HCT116 (cell line): Measurements from ENCODE around the gene IRAK2. TPM values are rescaled to one million over a fixed set of nuclear protein-coding genes. Genes with fewer than 3 reads are reported as not detected.

ENCODE experiments used
- ATAC-seq: fragments of 200-7000 bp; cut with Tn5 transposase; 2 replicates; pipeline ENCODE4 v1.9.1; 2020; ENCODE audit warnings: mild to moderate bottlenecking, moderate library complexity
- BruUV-seq: library from RNA; stranded (reverse); fragments of 400-500 nt; replicated peaks from 2 replicates; lab custom pipeline; 2021; lab: Mats Ljungman, UMichigan
- CTCF ChIA-PET: fragments of 300-600 bp; sonication (Branson Sonifier 250); formaldehyde crosslinking; loops from one replicate; lab custom pipeline; 2021; ENCODE audit warnings: antibody characterized with exemption; lab: Charles Lee
- POLR2A ChIA-PET: fragments of 300-600, 350-600 bp; sonication (Branson Sonifier 250); formaldehyde crosslinking; loops from one replicate; lab custom pipeline; 2021; ENCODE audit warnings: antibody characterized with exemption; lab: Charles Lee
- RAD21 ChIA-PET, 2 experiments: fragments of 300-600 bp; sonication (Branson Sonifier 250); formaldehyde crosslinking; loops; one replicate each; lab custom pipeline; 2023; ENCODE audit warnings: low total read pairs in 2 of 2; ENCODE audit not compliant: uncharacterized antibody in 2 of 2, unreplicated experiment in 2 of 2, low non-redundant PET in 1 of 2; lab: Charles Lee
- DNase-seq: peaks from one replicate; pipeline ENCODE4 v3.0.0-alpha.2; 2010; ENCODE audit warnings: low read depth, low spot score
- H2AFZ ChIP-seq: fragments of 200-600 bp; shearing (Covaris generic), sonication (generic); 2 replicates; pipeline ENCODE4 v1.6.1; 2017; ENCODE audit warnings: low read depth, mixed run types, mixed read lengths, antibody characterized with exemption, low read length; ENCODE audit not compliant: poor library complexity, severe bottlenecking
- H3K27ac ChIP-seq: 2 replicates; pipeline ENCODE4 v1.5.1; 2012; ENCODE audit warnings: low read depth, low read length
- H3K27me3 ChIP-seq: fragments of 200-600 bp; sonication (generic); 2 replicates; pipeline ENCODE4 v1.6.1; 2016; ENCODE audit warnings: mixed run types, low read length, mixed read lengths; ENCODE audit not compliant: insufficient read depth
- H3K36me3 ChIP-seq, 2 experiments: fragments of 200-500 bp in 1 of 2; fragments of 200-600 bp in 1 of 2; sonication (Bioruptor generic) in 1 of 2; sonication (generic) in 1 of 2; 2 replicates each; pipeline versions ENCODE4 v1.5.1 to v1.6.1; 2014 to 2016; ENCODE audit warnings: low read length in 2 of 2, inconsistent platforms in 1 of 2, mixed read lengths in 1 of 2, mixed run types in 1 of 2; ENCODE audit not compliant: insufficient read depth in 2 of 2, control insufficient read depth in 1 of 2
- H3K4me1 ChIP-seq, 2 experiments: fragments of 200-600 bp in 1 of 2; sonication (generic) in 1 of 2; 2 replicates each; pipeline versions ENCODE4 v1.5.1 to v1.6.1; 2012 to 2017; ENCODE audit warnings: low read length in 2 of 2, inconsistent platforms in 1 of 2, mild to moderate bottlenecking in 1 of 2, mixed read lengths in 1 of 2, mixed run types in 1 of 2, moderate library complexity in 1 of 2; ENCODE audit not compliant: insufficient read depth in 2 of 2, control insufficient read depth in 1 of 2
- H3K4me2 ChIP-seq: fragments of 200-600 bp; sonication (generic); 2 replicates; pipeline ENCODE4 v1.6.1; 2017; ENCODE audit warnings: mixed run types, low read length, mixed read lengths
- H3K4me3 ChIP-seq, 2 experiments: fragments of 200-600 bp in 1 of 2; sonication (generic) in 1 of 2; replicated peaks in 1 of 2; 2 replicates each; pipeline ENCODE4 v1.5.1; 2011 to 2016; ENCODE audit warnings: low read length in 2 of 2, control low read depth in 1 of 2, low read depth in 1 of 2, mild to moderate bottlenecking in 1 of 2, mixed read lengths in 1 of 2, mixed run types in 1 of 2
- H3K79me2 ChIP-seq: fragments of 200-600 bp; sonication (generic); 2 replicates; pipeline ENCODE4 v1.6.1; 2017; ENCODE audit warnings: mild to moderate bottlenecking, mixed run types, low read length, moderate library complexity, mixed read lengths; ENCODE audit not compliant: insufficient read depth
- H3K9ac ChIP-seq: fragments of 200-600 bp; sonication (generic); 2 replicates; pipeline ENCODE4 v1.6.1; 2016; ENCODE audit warnings: low read length, mixed read lengths
- H3K9me2 ChIP-seq: fragments of 200-600 bp; sonication (generic), shearing (Covaris generic); 2 replicates; pipeline ENCODE4 v1.6.1; 2017; ENCODE audit warnings: mixed run types, mild to moderate bottlenecking, moderate library complexity; ENCODE audit not compliant: insufficient read depth
- H3K9me3 ChIP-seq, 2 experiments: fragments of 200-500 bp in 1 of 2; fragments of 200-600 bp in 1 of 2; sonication (Bioruptor generic) in 1 of 2; sonication (generic) in 1 of 2; 2 replicates each; pipeline ENCODE4 v1.6.1; 2014 to 2017; ENCODE audit warnings: low read length in 2 of 2, mixed read lengths in 2 of 2, inconsistent platforms in 1 of 2, low read depth in 1 of 2, mild to moderate bottlenecking in 1 of 2, mixed run types in 1 of 2, moderate library complexity in 1 of 2; ENCODE audit not compliant: control insufficient read depth in 1 of 2, insufficient read depth in 1 of 2
- H4K20me1 ChIP-seq: fragments of 200-600 bp; sonication (generic), shearing (Covaris generic); 2 replicates; pipeline ENCODE4 v1.6.1; 2017; ENCODE audit warnings: mixed run types, mild to moderate bottlenecking, moderate library complexity; ENCODE audit not compliant: insufficient read depth
- ATF3 ChIP-seq: IDR thresholded peaks from 2 replicates; pipeline ENCODE4 v1.6.1; 2012
- CTCF ChIP-seq, 3 experiments: fragments of 200-600 bp in 1 of 3; sonication (generic) in 1 of 3; IDR thresholded peaks in 2 of 3; conservative IDR thresholded peaks in 1 of 3; 2 replicates each; pipeline ENCODE4 v1.5.1; 2012 to 2017; ENCODE audit warnings: low read depth in 2 of 3, low read length in 2 of 3, antibody characterized with exemption in 1 of 3, borderline replicate concordance in 1 of 3, control low read depth in 1 of 3, mild to moderate bottlenecking in 1 of 3, mixed read lengths in 1 of 3, mixed run types in 1 of 3, moderate library complexity in 1 of 3; ENCODE audit not compliant: insufficient read depth in 1 of 3
- EGR1 ChIP-seq: IDR thresholded peaks from 2 replicates; pipeline ENCODE4 v1.6.1; 2012; ENCODE audit warnings: low read depth
- EZH2 ChIP-seq: fragments of 200-600 bp; sonication (generic); IDR thresholded peaks from 2 replicates; pipeline ENCODE4 v1.6.1; 2017; ENCODE audit warnings: antibody characterized with exemption, mixed run types
- EZH2phosphoT487 ChIP-seq: fragments of 200-600 bp; IDR thresholded peaks from 2 replicates; pipeline ENCODE4 v1.6.1; 2018; ENCODE audit warnings: antibody characterized with exemption, borderline replicate concordance
- MAX ChIP-seq: IDR thresholded peaks from 2 replicates; pipeline ENCODE4 v1.6.1; 2012
- POLR2AphosphoS5 ChIP-seq: IDR thresholded peaks from 2 replicates; pipeline ENCODE4 v1.6.1; 2011; ENCODE audit warnings: mild to moderate bottlenecking, low read depth, low read length, moderate library complexity
- RAD21 ChIP-seq: IDR thresholded peaks from 2 replicates; pipeline ENCODE4 v1.6.1; 2012; ENCODE audit warnings: low read depth, mild to moderate bottlenecking
- SP1 ChIP-seq: IDR thresholded peaks from 2 replicates; pipeline ENCODE4 v1.6.1; 2012; ENCODE audit warnings: low read depth
- ZFX ChIP-seq: fragments of 450-650 bp; IDR thresholded peaks from 2 replicates; pipeline ENCODE4 v1.6.1; 2017
- ZNF274 ChIP-seq: fragments of 200-500 bp; sonication (Bioruptor generic); IDR thresholded peaks from 2 replicates; pipeline ENCODE4 v1.6.1; 2014; ENCODE audit warnings: mild to moderate bottlenecking, low read depth, low read length, inconsistent platforms
- intact Hi-C: fragments of 100-400 bp; cut with micrococcal nuclease; formaldehyde crosslinking; loops from 2 replicates; pipeline ENCODE4 v1.10.0; 2022
- total RNA-seq: library from RNA; stranded (reverse); gene quantifications from one replicate; pipeline ENCODE4 v1.2.1, GENCODE V29; 2021; ENCODE audit not compliant: unreplicated experiment

The IRAK2 gene
- total RNA-seq, 1 experiment from 2014 or later = 3.6 TPM

- RAD21 ChIA-PET = no interaction called here
- BruUV-seq = no TSS peak
- Histone ChIP-seq H2AFZ (no peak overlapping the region), H3K79me2 (no peaks in the 10 kb centered on the region), H3K9me3 (no peaks in the 10 kb centered on the region), H3K36me3 (no peaks in the 10 kb centered on the region), H3K27me3 (no peaks in the 10 kb centered on the region), H4K20me1 (no peaks in the 10 kb centered on the region), H3K4me3 (no peak overlapping the region), H3K4me1 (peaks cover 6 to 15% of the 10 kb centered on the region in 2 experiments; a peak in 1 of 4 replicates), H3K9ac (no peak overlapping the region), H3K4me2 (no peak overlapping the region), H3K9me2 (no peaks in the 10 kb centered on the region), H3K27ac (no peak overlapping the region)
- CTCF ChIA-PET = no interaction called here
- ATAC-seq = no peak
- intact Hi-C loops = loop anchor here (5.0 kb wide), 1 partner anchor 46 kb away; no protein-coding TSS in a partner anchor
- TF ChIP-seq CTCF (IDR thresholded peaks at IDR 0.05 in 2 of 3, conservative IDR thresholded peaks at IDR 0.05 in 1 of 3; ENCODE audit: borderline replicate concordance in 1 of 3, insufficient read depth in 1 of 3, low read depth in 2 of 3, low read length in 2 of 3) (no peak), SP1 (no peak), EZH2 (no peak), ZNF274 (no peak), POLR2AphosphoS5 (no peak), RAD21 (no peak), EZH2phosphoT487 (no peak), MAX (no peak), EGR1 (no peak), ATF3 (no peak), ZFX (no peak)
- POLR2A ChIA-PET = no interaction called here
- no peak for DNase-seq
Measured at GRCh38 chr3:10160925-10161324, 3.8 kb upstream of the IRAK2 start.
